ENCODE results near the gene CYB5R3.

Gene CYB5R3

DNA sequence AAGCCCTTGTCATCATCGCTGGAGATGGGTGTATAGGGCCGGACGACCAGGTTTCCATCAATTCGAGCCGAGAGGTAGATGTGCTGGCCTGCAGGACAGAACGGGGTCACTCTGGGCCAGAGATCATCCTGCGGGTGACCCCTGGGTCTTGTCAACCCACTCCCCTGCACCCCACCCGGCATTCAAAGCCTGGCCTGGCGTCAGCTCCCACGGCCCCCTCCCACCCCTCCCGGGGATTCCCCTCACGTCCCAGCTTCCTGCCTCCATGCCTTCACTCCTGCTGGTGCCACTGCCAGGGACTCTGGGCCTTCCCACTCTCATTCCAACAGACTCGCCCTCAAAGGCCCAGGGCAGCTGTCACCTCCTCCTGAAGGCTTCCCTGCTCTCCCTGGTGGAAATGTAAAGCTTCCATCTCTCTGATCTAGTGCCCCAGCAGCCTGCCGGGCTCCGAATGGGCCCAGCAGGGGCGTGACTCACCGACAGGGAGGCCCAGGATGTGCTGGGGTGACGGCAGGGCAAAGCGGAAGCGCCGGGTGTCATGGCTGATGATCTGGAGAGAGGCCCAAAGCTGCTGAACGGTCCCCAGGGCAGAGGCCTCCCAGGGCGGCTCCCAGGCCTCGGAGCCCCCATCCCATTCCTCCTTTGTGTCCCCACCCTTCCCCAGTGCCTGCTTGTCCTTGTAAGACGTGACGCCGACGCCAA is 18.1 kb downstream of the CYB5R3 start:
- CTCF ChIA-PET = interaction anchor here (1.1 to 2.2 kb wide), 2 partner anchors 9 to 10 kb away, joined by 3 to 6 read pairs; no protein-coding TSS in a partner anchor
- TF ChIP-seq, protein P1, sequence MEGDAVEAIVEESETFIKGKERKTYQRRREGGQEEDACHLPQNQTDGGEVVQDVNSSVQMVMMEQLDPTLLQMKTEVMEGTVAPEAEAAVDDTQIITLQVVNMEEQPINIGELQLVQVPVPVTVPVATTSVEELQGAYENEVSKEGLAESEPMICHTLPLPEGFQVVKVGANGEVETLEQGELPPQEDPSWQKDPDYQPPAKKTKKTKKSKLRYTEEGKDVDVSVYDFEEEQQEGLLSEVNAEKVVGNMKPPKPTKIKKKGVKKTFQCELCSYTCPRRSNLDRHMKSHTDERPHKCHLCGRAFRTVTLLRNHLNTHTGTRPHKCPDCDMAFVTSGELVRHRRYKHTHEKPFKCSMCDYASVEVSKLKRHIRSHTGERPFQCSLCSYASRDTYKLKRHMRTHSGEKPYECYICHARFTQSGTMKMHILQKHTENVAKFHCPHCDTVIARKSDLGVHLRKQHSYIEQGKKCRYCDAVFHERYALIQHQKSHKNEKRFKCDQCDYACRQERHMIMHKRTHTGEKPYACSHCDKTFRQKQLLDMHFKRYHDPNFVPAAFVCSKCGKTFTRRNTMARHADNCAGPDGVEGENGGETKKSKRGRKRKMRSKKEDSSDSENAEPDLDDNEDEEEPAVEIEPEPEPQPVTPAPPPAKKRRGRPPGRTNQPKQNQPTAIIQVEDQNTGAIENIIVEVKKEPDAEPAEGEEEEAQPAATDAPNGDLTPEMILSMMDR (IDR thresholded peaks at IDR 0.05; ENCODE audit: control extremely low read depth, extremely low read depth, low read depth, missing control alignments) = no peak
- DNase-seq (ENCODE audit: extremely low spot score) = no peak
- POLR2A ChIA-PET = no interaction called here

DNA sequence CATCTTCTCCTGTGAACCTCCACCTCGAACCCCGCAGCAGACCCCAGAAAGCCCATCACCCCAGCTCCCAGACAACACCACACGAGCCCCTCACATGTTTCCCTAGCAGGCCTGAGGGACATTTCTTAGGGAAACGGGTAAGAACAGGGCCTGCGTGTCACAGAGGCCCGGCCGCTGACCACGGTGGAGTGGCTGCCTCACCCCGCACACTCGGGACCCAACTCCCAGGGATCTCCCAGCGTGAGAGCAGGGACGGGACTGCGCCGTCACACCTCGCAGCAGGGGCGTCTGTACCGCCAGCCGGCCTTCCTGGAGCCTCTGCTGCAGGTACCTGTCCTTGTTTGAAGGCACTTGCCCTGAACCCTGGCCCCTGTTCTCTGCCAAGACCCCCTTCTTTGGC is 19.0 kb downstream of the CYB5R3 start:
- TF ChIP-seq, protein P1 (IDR thresholded peaks at IDR 0.05; ENCODE audit: control extremely low read depth, extremely low read depth, low read depth, missing control alignments) = no peak
- ChIA-PET CTCF (no interaction called here), POLR2A (interaction anchor here (1.6 kb wide), 1 partner anchor 15 kb away, joined by 5 read pairs; no protein-coding TSS in a partner anchor)
- no peak for DNase-seq (ENCODE audit: extremely low spot score)

DNA sequence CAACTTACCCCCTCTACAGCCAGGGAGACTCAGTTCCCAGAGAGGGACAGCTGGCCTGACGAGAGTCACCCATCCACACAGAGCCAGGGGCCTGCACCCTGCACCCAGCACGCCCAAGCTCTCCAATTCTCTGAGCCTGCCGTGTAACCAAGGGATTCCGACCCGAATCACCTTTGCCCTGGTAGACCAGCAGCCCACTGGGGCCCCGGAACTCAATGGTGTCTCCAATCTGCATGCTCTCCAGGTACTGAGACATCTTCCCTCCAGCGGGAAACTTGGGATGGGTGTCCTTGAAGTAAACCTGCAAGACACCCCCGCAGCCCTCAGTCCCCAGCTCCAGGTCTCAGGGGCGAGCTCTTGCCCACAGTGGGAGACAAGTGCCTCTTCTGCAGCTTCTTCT is 21.2 kb downstream of the CYB5R3 start:
- TF ChIP-seq, protein P1 (IDR thresholded peaks at IDR 0.05; ENCODE audit: control extremely low read depth, extremely low read depth, low read depth, missing control alignments) = no peak
- POLR2A ChIA-PET = no interaction called here
- DNase-seq (ENCODE audit: extremely low spot score) = no peak
- CTCF ChIA-PET = no interaction called here

DNA sequence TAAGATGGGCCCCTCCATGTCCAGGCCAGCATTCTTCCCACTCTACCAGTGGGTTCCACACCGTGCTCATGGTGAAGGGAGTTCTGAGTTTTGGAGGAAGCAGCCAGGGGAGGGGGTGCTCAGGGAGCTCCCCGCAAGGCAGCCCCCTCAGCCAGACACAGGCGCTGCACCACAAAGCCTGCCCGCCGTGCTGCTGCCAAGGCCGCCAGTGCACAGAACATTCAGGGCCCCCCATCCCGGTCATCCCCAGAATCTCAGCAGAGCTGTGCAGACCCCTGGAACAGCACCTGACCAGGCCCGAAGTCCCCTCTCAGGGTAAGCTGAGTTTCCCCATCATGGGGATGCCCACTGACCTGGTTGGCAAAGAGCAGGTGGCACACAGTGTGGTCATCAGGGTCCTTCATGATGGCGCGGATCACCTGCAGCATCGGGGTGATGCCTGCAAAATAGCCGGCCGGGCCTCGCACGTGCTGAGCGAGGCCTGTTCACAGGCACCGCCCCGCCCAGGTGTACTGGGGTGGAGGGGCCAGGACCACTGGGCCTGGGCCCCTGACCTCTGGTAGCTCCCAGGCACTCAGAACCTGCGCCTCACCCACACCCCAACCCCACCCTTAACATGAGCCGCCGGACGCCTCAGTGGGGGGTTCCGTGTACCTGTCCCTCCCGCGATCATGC is 22.1 kb downstream of the CYB5R3 start:
- TF ChIP-seq, protein P1 (IDR thresholded peaks at IDR 0.05; ENCODE audit: control extremely low read depth, extremely low read depth, low read depth, missing control alignments) = no peak
- ChIA-PET POLR2A (interaction anchor here (1.0 kb wide), 1 partner anchor 12 kb away, joined by 4 read pairs; no protein-coding TSS in a partner anchor), CTCF (interaction anchor here (0.9 kb wide), 1 partner anchor 8 kb away, joined by 3 read pairs; no protein-coding TSS in a partner anchor)
- DNase-seq (ENCODE audit: extremely low spot score) = no peak

DNA sequence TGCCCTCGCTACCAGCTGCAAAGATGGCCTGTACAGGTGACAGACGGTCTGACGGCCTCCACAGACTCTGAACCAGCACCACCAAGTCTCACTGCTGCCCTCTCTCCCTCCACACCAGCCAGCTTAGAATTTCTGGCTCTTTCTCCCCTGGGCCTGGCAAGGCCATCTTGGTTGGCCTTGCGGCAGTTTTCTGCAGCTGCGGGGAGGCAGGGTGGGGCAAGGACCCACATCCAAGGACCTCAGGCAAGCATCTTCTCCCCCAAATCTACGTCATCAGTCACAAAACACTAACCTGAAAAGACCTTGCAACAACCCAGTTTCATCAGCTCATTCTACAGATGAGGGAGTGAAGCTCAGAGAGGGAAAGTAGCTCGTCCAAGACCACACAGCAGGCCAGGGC is 22.8 kb downstream of the CYB5R3 start:
- CTCF ChIA-PET = interaction anchor here (0.9 kb wide), 1 partner anchor 9 kb away, joined by 3 read pairs; no protein-coding TSS in a partner anchor
- DNase-seq (ENCODE audit: extremely low spot score) = no peak
- POLR2A ChIA-PET = interaction anchor here (1.0 kb wide), 1 partner anchor 11 kb away, joined by 4 read pairs; no protein-coding TSS in a partner anchor
- TF ChIP-seq, protein P1 (IDR thresholded peaks at IDR 0.05; ENCODE audit: control extremely low read depth, extremely low read depth, low read depth, missing control alignments) = no peak

DNA sequence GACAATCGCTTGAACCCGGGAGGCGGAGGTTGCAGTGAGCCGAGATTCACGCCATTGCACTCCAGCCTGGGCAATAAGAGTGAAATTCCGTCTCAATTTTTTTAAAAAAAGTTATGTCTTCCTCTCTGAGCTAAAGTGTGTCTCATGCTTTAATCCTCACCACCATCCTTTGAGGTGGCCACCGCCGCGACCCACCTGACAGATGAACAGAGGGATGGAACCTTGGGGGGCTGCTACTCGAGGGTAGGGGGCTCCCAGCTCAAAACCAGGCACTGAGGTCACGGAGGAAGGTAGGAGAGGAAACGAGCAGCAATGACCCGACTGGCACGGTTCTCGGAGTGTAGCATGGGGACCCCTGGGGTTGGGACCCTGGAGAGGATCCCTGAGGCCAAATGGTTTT is 23.8 kb downstream of the CYB5R3 start:
- POLR2A ChIA-PET = no interaction called here
- TF ChIP-seq, protein P1 (IDR thresholded peaks at IDR 0.05; ENCODE audit: control extremely low read depth, extremely low read depth, low read depth, missing control alignments) = no peak
- no peak for DNase-seq (ENCODE audit: extremely low spot score)
- CTCF ChIA-PET = interaction anchor here (1.3 to 5.7 kb wide), 2 partner anchors 15 to 74 kb away, joined by 4 to 61 read pairs; partner anchors contain the start of gene ATP5MGL
